ENCODE data around the gene PPIP5K1.
A peak's percentile ranks its signal among the peaks of the same experiment; 100 is the strongest.

Gene PPIP5K1

DNA sequence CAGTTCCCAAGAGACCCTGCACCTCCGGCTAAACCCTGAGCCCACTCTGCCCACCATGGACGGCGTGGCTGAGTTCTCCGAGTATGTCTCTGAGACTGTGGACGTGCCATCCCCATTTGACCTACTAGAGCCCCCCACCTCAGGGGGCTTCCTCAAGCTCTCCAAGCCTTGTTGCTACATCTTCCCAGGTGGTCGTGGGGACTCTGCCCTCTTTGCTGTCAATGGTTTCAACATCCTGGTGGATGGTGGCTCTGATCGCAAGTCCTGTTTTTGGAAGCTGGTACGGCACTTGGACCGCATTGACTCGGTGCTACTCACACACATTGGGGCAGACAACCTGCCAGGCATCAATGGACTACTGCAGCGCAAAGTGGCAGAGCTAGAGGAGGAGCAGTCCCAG lies 68.6 kb downstream of the PPIP5K1 start:
- Histone ChIP-seq H3K27ac (ENCODE audit: extremely low read depth, low read depth, low read length) (no peak overlapping the region), H3K4me3 (ENCODE audit: low read depth, low read length) (no peak overlapping the region), H3K9me3 (ENCODE audit: control insufficient read depth, insufficient read depth, low read depth, low read length) (no peaks in the 10 kb centered on the region), H3K36me3 (ENCODE audit: control insufficient read depth in 2 of 2, insufficient read depth in 1 of 2, low read length in 2 of 2) (peaks cover 0 to 50% of the 10 kb centered on the region in 2 experiments; a peak in 1 of 3 replicates), H3K4me1 (ENCODE audit: control insufficient read depth, insufficient read depth, low read length) (peaks cover 7% of the 10 kb centered on the region; the same call in 1 of the 2 replicates)
- ChIA-PET POLR2A (no interaction called here), CTCF (no interaction called here)
- TF ChIP-seq ZNF768 (tag by site-specific recombination; IDR thresholded peaks at IDR 0.05) = no peak
- TF ChIP-seq, protein P1, sequence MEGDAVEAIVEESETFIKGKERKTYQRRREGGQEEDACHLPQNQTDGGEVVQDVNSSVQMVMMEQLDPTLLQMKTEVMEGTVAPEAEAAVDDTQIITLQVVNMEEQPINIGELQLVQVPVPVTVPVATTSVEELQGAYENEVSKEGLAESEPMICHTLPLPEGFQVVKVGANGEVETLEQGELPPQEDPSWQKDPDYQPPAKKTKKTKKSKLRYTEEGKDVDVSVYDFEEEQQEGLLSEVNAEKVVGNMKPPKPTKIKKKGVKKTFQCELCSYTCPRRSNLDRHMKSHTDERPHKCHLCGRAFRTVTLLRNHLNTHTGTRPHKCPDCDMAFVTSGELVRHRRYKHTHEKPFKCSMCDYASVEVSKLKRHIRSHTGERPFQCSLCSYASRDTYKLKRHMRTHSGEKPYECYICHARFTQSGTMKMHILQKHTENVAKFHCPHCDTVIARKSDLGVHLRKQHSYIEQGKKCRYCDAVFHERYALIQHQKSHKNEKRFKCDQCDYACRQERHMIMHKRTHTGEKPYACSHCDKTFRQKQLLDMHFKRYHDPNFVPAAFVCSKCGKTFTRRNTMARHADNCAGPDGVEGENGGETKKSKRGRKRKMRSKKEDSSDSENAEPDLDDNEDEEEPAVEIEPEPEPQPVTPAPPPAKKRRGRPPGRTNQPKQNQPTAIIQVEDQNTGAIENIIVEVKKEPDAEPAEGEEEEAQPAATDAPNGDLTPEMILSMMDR (tag by site-specific recombination; IDR thresholded peaks at IDR 0.05) = no peak
- TF ChIP-seq KLF8 (tag by site-specific recombination; IDR thresholded peaks at IDR 0.05) = no peak
- TF ChIP-seq, protein P2, sequence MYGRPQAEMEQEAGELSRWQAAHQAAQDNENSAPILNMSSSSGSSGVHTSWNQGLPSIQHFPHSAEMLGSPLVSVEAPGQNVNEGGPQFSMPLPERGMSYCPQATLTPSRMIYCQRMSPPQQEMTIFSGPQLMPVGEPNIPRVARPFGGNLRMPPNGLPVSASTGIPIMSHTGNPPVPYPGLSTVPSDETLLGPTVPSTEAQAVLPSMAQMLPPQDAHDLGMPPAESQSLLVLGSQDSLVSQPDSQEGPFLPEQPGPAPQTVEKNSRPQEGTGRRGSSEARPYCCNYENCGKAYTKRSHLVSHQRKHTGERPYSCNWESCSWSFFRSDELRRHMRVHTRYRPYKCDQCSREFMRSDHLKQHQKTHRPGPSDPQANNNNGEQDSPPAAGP (tag by site-specific recombination; IDR thresholded peaks at IDR 0.05) = no peak
- TF ChIP-seq ZNF596 (tag by site-specific recombination; IDR thresholded peaks at IDR 0.05) = no peak
- TF ChIP-seq ZNF202 (tag by site-specific recombination; IDR thresholded peaks at IDR 0.05; ENCODE audit: borderline replicate concordance) = no peak
- TF ChIP-seq ZBTB20 (tag by site-specific recombination; IDR thresholded peaks at IDR 0.05) = no peak
- no peak for TF ChIP-seq ZNF311 (tag by site-specific recombination; IDR thresholded peaks at IDR 0.05; ENCODE audit: borderline replicate concordance)
- TF ChIP-seq ZNF433 (tag by site-specific recombination; IDR thresholded peaks at IDR 0.05; ENCODE audit: low read depth) = no peak
- no peak for TF ChIP-seq ZNF138 (tag by site-specific recombination; IDR thresholded peaks at IDR 0.05; ENCODE audit: borderline replicate concordance)
- TF ChIP-seq ZNF175 (tag by site-specific recombination; IDR thresholded peaks at IDR 0.05) = no peak

DNA sequence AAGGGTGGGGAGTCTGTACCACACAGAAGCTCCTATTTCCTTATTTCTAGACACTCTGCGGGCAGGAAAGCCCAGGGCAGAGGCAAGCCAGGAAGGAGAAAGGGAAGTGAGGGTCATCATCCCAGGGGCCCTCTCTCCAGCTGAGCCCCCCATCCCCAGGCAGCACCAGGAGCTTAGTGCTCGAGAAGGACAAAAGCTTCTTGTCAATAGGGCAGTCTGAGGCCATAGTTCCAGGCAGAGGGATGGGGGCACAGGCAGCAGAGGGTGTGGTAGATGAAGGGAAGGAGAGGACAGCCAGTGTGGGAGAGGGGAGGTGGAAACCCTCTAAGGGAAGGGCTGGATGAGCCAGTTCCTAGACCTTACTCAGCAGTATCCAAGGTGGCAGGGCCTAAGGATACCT lies 69.9 kb downstream of the PPIP5K1 start:
- TF ChIP-seq ZBTB48 (tag by site-specific recombination; IDR thresholded peaks at IDR 0.05) = no peak
- TF ChIP-seq ZNF341 (tag by site-specific recombination; IDR thresholded peaks at IDR 0.05; ENCODE audit: low read depth) = peak; percentile 16; the same call in 1 of the 2 replicates
- ChIA-PET CTCF (no interaction called here), POLR2A (no interaction called here)
- Histone ChIP-seq H3K36me3 (ENCODE audit: control insufficient read depth in 2 of 2, insufficient read depth in 1 of 2, low read length in 2 of 2) (peaks cover 0 to 48% of the 10 kb centered on the region in 2 experiments; a peak in 1 of 3 replicates), H3K4me3 (ENCODE audit: low read depth, low read length) (no peak overlapping the region), H3K9me3 (ENCODE audit: control insufficient read depth, insufficient read depth, low read depth, low read length) (no peaks in the 10 kb centered on the region), H3K4me1 (ENCODE audit: control insufficient read depth, insufficient read depth, low read length) (peaks cover 7% of the 10 kb centered on the region; the same call in 1 of the 2 replicates), H3K27ac (ENCODE audit: extremely low read depth, low read depth, low read length) (no peak overlapping the region)

DNA sequence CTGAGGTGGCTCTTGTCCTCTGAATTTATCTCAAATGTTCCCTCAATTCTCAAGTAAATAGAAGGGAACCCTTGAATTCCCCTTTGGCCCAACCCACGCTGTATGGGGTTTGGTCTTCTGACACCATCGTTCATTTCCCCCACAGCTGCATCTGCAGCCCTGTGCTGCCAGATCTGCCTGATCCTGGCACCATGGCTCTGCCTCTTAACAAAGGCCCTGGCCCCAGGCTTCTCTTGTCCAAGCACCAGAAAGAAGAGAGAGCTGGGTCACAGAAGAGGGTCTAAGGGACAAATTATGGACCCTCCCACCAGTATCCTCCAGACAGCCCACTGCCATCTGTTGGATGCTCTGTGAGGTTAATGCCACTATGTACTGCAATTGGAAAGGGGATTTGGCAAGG lies 70.8 kb downstream of the PPIP5K1 start:
- ChIA-PET POLR2A (no interaction called here), CTCF (no interaction called here)
- no peaks in the 10 kb centered on the region for H3K9me3 ChIP-seq (ENCODE audit: control insufficient read depth, insufficient read depth, low read depth, low read length)
- TF ChIP-seq ZNF791 (tag by site-specific recombination; IDR thresholded peaks at IDR 0.05) = no peak
- TF ChIP-seq ZNF514 (tag by site-specific recombination; IDR thresholded peaks at IDR 0.05) = no peak
- TF ChIP-seq ZNF529 (tag by site-specific recombination; IDR thresholded peaks at IDR 0.05; ENCODE audit: insufficient replicate concordance) = no peak
- no peak for TF ChIP-seq ZNF114 (tag by site-specific recombination; IDR thresholded peaks at IDR 0.05)
- TF ChIP-seq, protein P3, sequence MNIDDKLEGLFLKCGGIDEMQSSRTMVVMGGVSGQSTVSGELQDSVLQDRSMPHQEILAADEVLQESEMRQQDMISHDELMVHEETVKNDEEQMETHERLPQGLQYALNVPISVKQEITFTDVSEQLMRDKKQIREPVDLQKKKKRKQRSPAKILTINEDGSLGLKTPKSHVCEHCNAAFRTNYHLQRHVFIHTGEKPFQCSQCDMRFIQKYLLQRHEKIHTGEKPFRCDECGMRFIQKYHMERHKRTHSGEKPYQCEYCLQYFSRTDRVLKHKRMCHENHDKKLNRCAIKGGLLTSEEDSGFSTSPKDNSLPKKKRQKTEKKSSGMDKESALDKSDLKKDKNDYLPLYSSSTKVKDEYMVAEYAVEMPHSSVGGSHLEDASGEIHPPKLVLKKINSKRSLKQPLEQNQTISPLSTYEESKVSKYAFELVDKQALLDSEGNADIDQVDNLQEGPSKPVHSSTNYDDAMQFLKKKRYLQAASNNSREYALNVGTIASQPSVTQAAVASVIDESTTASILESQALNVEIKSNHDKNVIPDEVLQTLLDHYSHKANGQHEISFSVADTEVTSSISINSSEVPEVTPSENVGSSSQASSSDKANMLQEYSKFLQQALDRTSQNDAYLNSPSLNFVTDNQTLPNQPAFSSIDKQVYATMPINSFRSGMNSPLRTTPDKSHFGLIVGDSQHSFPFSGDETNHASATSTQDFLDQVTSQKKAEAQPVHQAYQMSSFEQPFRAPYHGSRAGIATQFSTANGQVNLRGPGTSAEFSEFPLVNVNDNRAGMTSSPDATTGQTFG (tag by site-specific recombination; IDR thresholded peaks at IDR 0.05; ENCODE audit: borderline replicate concordance) = no peak
- no peak for TF ChIP-seq SCRT1 (tag by site-specific recombination; IDR thresholded peaks at IDR 0.05; ENCODE audit: borderline replicate concordance)
- no peak for TF ChIP-seq ZNF624 (tag by site-specific recombination; IDR thresholded peaks at IDR 0.05)
- TF ChIP-seq, protein P4, sequence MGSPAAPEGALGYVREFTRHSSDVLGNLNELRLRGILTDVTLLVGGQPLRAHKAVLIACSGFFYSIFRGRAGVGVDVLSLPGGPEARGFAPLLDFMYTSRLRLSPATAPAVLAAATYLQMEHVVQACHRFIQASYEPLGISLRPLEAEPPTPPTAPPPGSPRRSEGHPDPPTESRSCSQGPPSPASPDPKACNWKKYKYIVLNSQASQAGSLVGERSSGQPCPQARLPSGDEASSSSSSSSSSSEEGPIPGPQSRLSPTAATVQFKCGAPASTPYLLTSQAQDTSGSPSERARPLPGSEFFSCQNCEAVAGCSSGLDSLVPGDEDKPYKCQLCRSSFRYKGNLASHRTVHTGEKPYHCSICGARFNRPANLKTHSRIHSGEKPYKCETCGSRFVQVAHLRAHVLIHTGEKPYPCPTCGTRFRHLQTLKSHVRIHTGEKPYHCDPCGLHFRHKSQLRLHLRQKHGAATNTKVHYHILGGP (tag by site-specific recombination; IDR thresholded peaks at IDR 0.05) = no peak
- H3K36me3 ChIP-seq (ENCODE audit: control insufficient read depth in 2 of 2, insufficient read depth in 1 of 2, low read length in 2 of 2) = peaks cover 0 to 39% of the 10 kb centered on the region in 2 experiments; a peak in 1 of 3 replicates
- H3K27ac ChIP-seq (ENCODE audit: extremely low read depth, low read depth, low read length) = no peak overlapping the region
- H3K4me1 ChIP-seq (ENCODE audit: control insufficient read depth, insufficient read depth, low read length) = peaks cover 7% of the 10 kb centered on the region; the same call in 1 of the 2 replicates
- H3K4me3 ChIP-seq (ENCODE audit: low read depth, low read length) = no peak overlapping the region

Data from HEK293 (cell line).